AG04449 (cell line): ENCODE results near the gene ARPC1A.

Experiments
- CTCF ChIA-PET: fragments of 350-600 bp; formaldehyde crosslinking; extraction: SDS; loops from one replicate; lab custom pipeline; 2021; ENCODE audit warnings: antibody characterized with exemption; lab: Yijun Ruan, JAX
- POLR2A ChIA-PET: fragments of 400-600, 350-600 bp; formaldehyde crosslinking; extraction: SDS; loops from one replicate; lab custom pipeline; 2020; ENCODE audit warnings: antibody characterized with exemption, inconsistent platforms; lab: Yijun Ruan, JAX
- DNase-seq: peaks from one replicate; pipeline ENCODE4 v3.0.0-alpha.2; 2010; ENCODE audit warnings: low read depth, low spot score
- H3K4me3 ChIP-seq: 2 replicates; pipeline ENCODE4 v1.5.1; 2011; ENCODE audit warnings: low read depth, mild to moderate bottlenecking, control low read depth, low read length
- CTCF ChIP-seq: IDR thresholded peaks from one replicate; pipeline ENCODE4 v1.5.1; 2011; ENCODE audit warnings: mild to moderate bottlenecking, moderate library complexity, low read length, control low read depth, inconsistent platforms; ENCODE audit not compliant: insufficient read depth; ENCODE audit errors: missing control alignments

The ARPC1A gene

GRCh38 chr7:99305473-99306260 lies 20.0 kb upstream of the ARPC1A start:
- DNase-seq = no peak
- no peak for TF ChIP-seq CTCF
- ChIA-PET POLR2A (no interaction called here), CTCF (interaction anchor here (1.1 to 11.3 kb wide), 4 partner anchors 8 to 268 kb away, joined by 3 to 217 read pairs (median 4); no protein-coding TSS in a partner anchor)
- no peak overlapping the region for H3K4me3 ChIP-seq

- no peak for TF ChIP-seq CTCF
- ChIA-PET POLR2A (no interaction called here), CTCF (interaction anchor here (0.8 to 11.3 kb wide), 5 partner anchors 15 to 309 kb away, joined by 3 to 217 read pairs (median 4); partner anchors contain the start of gene ARPC1A)
- no peak for DNase-seq
- H3K4me3 ChIP-seq = no peak overlapping the region
These were observed 17.1 kb upstream of the ARPC1A start for GRCh38 chr7:99308461-99309074.

- no peak overlapping the region for H3K4me3 ChIP-seq
- ChIA-PET POLR2A (no interaction called here), CTCF (interaction anchor here (0.7 to 11.3 kb wide), 9 partner anchors 14 to 310 kb away, joined by 3 to 217 read pairs (median 4); partner anchors contain the start of gene ARPC1A)
- DNase-seq = no peak
- no peak for TF ChIP-seq CTCF
These were observed 16.6 kb upstream of the ARPC1A start for GRCh38 chr7:99309111-99309510.

- POLR2A ChIA-PET = no interaction called here
These were observed 15.7 kb upstream of the ARPC1A start for GRCh38 chr7:99310004-99310403.

GRCh38 chr7:99311702-99312101 lies 14.0 kb upstream of the ARPC1A start:
- H3K4me3 ChIP-seq = no peak overlapping the region
- DNase-seq = no peak
- ChIA-PET CTCF (interaction anchor here (0.8 to 11.3 kb wide), 12 partner anchors 12 to 307 kb away, joined by 3 to 217 read pairs (median 4); partner anchors contain the start of gene ARPC1A), POLR2A (no interaction called here)
- no peak for TF ChIP-seq CTCF

More at GRCh38 chr7:99310004-99310403, 15.7 kb upstream of the ARPC1A start:
- no peak overlapping the region for H3K4me3 ChIP-seq
- TF ChIP-seq CTCF = no peak
- CTCF ChIA-PET = interaction anchor here (1.1 to 11.3 kb wide), 8 partner anchors 13 to 272 kb away, joined by 3 to 217 read pairs (median 4); partner anchors contain the start of gene ARPC1A
- DNase-seq = no peak
